H9 (cell line): ENCODE results near the gene PCDH9. TPM values are rescaled to one million over a fixed set of nuclear protein-coding genes. Genes with fewer than 3 reads are reported as not detected.

Experiments used
- DNase-seq: peaks from one replicate; pipeline ENCODE4 v3.0.0-alpha.2; 2017
- H2AFZ ChIP-seq: one replicate; pipeline ENCODE4 v1.6.1; 2013; ENCODE audit warnings: mild to moderate bottlenecking, low read length, control low read depth, moderate library complexity
- H2AK5ac ChIP-seq: 2 replicates; pipeline ENCODE4 v1.6.1; 2013; ENCODE audit warnings: low read length, control low read depth, mixed read lengths; ENCODE audit not compliant: insufficient read length
- H2BK120ac ChIP-seq: one replicate; pipeline ENCODE4 v1.6.1; 2013; ENCODE audit warnings: low read depth, mild to moderate bottlenecking, low read length, control low read depth, inconsistent platforms; ENCODE audit not compliant: poor library complexity, severe bottlenecking
- H2BK12ac ChIP-seq: 2 replicates; pipeline ENCODE4 v1.6.1; 2013; ENCODE audit warnings: low read length, control low read depth, mixed read lengths, low read depth; ENCODE audit not compliant: insufficient read length
- H2BK15ac ChIP-seq: 2 replicates; pipeline ENCODE4 v1.6.1; 2013; ENCODE audit warnings: low read depth, low read length, control low read depth
- H2BK20ac ChIP-seq: one replicate; pipeline ENCODE4 v1.6.1; 2013; ENCODE audit warnings: low read depth, mild to moderate bottlenecking, low read length, control low read depth, inconsistent platforms; ENCODE audit not compliant: poor library complexity, severe bottlenecking
- H2BK5ac ChIP-seq: 2 replicates; pipeline ENCODE4 v1.6.1; 2013; ENCODE audit warnings: low read length, control low read depth, mixed read lengths; ENCODE audit not compliant: insufficient read length
- H3K14ac ChIP-seq: 2 replicates; pipeline ENCODE4 v1.6.1; 2013; ENCODE audit warnings: low read length, control low read depth; ENCODE audit not compliant: insufficient read depth
- H3K18ac ChIP-seq: 2 replicates; pipeline ENCODE4 v1.6.1; 2013; ENCODE audit warnings: low read depth, mild to moderate bottlenecking, mixed read lengths, low read length, control low read depth; ENCODE audit not compliant: insufficient read length
- H3K23ac ChIP-seq: 2 replicates; pipeline ENCODE4 v1.6.1; 2013; ENCODE audit warnings: low read length, control low read depth, mixed read lengths, low read depth; ENCODE audit not compliant: insufficient read length
- H3K23me2 ChIP-seq: 2 replicates; pipeline ENCODE4 v1.6.1; 2013; ENCODE audit warnings: low read depth, mild to moderate bottlenecking, mixed read lengths, low read length, control low read depth; ENCODE audit not compliant: insufficient read length, poor library complexity, severe bottlenecking
- H3K27ac ChIP-seq: 2 replicates; pipeline ENCODE4 v1.5.1; 2013; ENCODE audit warnings: low read length, control low read depth, mixed read lengths, low read depth; ENCODE audit not compliant: insufficient read length
- H3K27me3 ChIP-seq: 2 replicates; pipeline ENCODE4 v1.6.1; 2013; ENCODE audit warnings: low read length, control low read depth, inconsistent platforms; ENCODE audit not compliant: insufficient read depth
- H3K4ac ChIP-seq: 2 replicates; pipeline ENCODE4 v1.6.1; 2013; ENCODE audit warnings: low read depth, mild to moderate bottlenecking, control low read depth, inconsistent platforms, low read length, moderate library complexity
- H3K4me1 ChIP-seq: 2 replicates; pipeline ENCODE4 v1.6.1; 2013; ENCODE audit warnings: low read length, control low read depth, inconsistent platforms; ENCODE audit not compliant: insufficient read depth
- H3K4me2 ChIP-seq: 2 replicates; pipeline ENCODE4 v1.6.1; 2013; ENCODE audit warnings: low read length, control low read depth, mixed read lengths; ENCODE audit not compliant: insufficient read length, insufficient read depth
- H3K56ac ChIP-seq: 2 replicates; pipeline ENCODE4 v1.6.1; 2013; ENCODE audit warnings: low read depth, mild to moderate bottlenecking, mixed read lengths, low read length, control low read depth; ENCODE audit not compliant: insufficient read length
- H3K79me1 ChIP-seq: 2 replicates; pipeline ENCODE4 v1.6.1; 2013; ENCODE audit warnings: low read depth, mild to moderate bottlenecking, moderate library complexity, low read length, control low read depth, inconsistent platforms; ENCODE audit not compliant: insufficient read depth, poor library complexity, severe bottlenecking
- H3K79me2 ChIP-seq: 2 replicates; pipeline ENCODE4 v1.6.1; 2013; ENCODE audit warnings: low read length, control low read depth, inconsistent platforms; ENCODE audit not compliant: insufficient read depth
- H3K9ac ChIP-seq: 2 replicates; pipeline ENCODE4 v1.6.1; 2013; ENCODE audit warnings: low read length, control low read depth, mixed read lengths; ENCODE audit not compliant: insufficient read length; ENCODE audit errors: extremely low read depth
- H3K9me3 ChIP-seq: one replicate; pipeline ENCODE4 v1.6.1; 2013; ENCODE audit warnings: low read depth, low read length, inconsistent platforms; ENCODE audit not compliant: control insufficient read depth
- H3T11ph ChIP-seq: one replicate; pipeline ENCODE4 v1.6.1; 2013; ENCODE audit warnings: mild to moderate bottlenecking, low read length, control low read depth, inconsistent platforms
- H4K20me1 ChIP-seq: one replicate; pipeline ENCODE4 v1.6.1; 2013; ENCODE audit not compliant: control insufficient read depth, insufficient read length, insufficient read depth
- H4K5ac ChIP-seq: 2 replicates; pipeline ENCODE4 v1.6.1; 2013; ENCODE audit warnings: low read depth, mild to moderate bottlenecking, mixed read lengths, low read length, control low read depth; ENCODE audit not compliant: insufficient read length
- H4K8ac ChIP-seq: replicated peaks from 2 replicates; pipeline ENCODE4 v1.6.1; 2013; ENCODE audit warnings: low read length, control low read depth, mixed read lengths, low read depth; ENCODE audit not compliant: insufficient read length
- H4K91ac ChIP-seq: 2 replicates; pipeline ENCODE4 v1.6.1; 2013; ENCODE audit warnings: low read depth, mild to moderate bottlenecking, moderate library complexity, mixed read lengths, low read length, control low read depth; ENCODE audit not compliant: insufficient read length
- H3K27ac Mint-ChIP-seq, 3 experiments: 2 replicates in 2 of 3; 3 replicates in 1 of 3; pipeline ENCODE4 v1.8.0; 2020 to 2021; ENCODE audit warnings: mixed read lengths in 3 of 3, mild to moderate bottlenecking in 1 of 3, moderate library complexity in 1 of 3
- H3K27me3 Mint-ChIP-seq: 2 replicates; pipeline ENCODE4 v1.8.0; 2021; ENCODE audit warnings: low read depth, mild to moderate bottlenecking, moderate library complexity, mixed read lengths
- H3K36me3 Mint-ChIP-seq, 3 experiments: 2 replicates in 2 of 3; 3 replicates in 1 of 3; pipeline ENCODE4 v1.8.0; 2020 to 2021; ENCODE audit warnings: low read depth in 3 of 3, mixed read lengths in 3 of 3; ENCODE audit not compliant: insufficient read depth in 1 of 3
- H3K4me1 Mint-ChIP-seq, 2 experiments: 2 replicates each; pipeline ENCODE4 v1.8.0; 2020; ENCODE audit warnings: mixed read lengths in 2 of 2
- H3K4me3 Mint-ChIP-seq, 2 experiments: 2 replicates in 1 of 2; 3 replicates in 1 of 2; pipeline ENCODE4 v1.8.0; 2020 to 2021; ENCODE audit warnings: mild to moderate bottlenecking in 2 of 2, mixed read lengths in 2 of 2, moderate library complexity in 1 of 2
- H3K9me3 Mint-ChIP-seq, 2 experiments: 2 replicates in 1 of 2; 3 replicates in 1 of 2; pipeline ENCODE4 v1.8.0; 2020; ENCODE audit warnings: mild to moderate bottlenecking in 2 of 2, mixed read lengths in 2 of 2, moderate library complexity in 1 of 2
- CTCF ChIP-seq: fragments of 200-600 bp; sonication (generic); conservative IDR thresholded peaks from 3 replicates; pipeline ENCODE4 v1.8.0; 2021; ENCODE audit warnings: antibody characterized with exemption, mild to moderate bottlenecking
- WGBS: extraction: QIAGEN DNeasy Blood & Tissue Kit; methylation state at CpG from one replicate; pipeline ENCODE4 v1.1.7; 2013; ENCODE audit warnings: missing lambda C conversion rate, low lambda C conversion rate, mixed read lengths; ENCODE audit not compliant: insufficient read length; ENCODE audit errors: extremely low coverage; 5-methylcytosine and 5-hydroxymethylcytosine counted together
- total RNA-seq: library from RNA; stranded (reverse); gene quantifications from 2 replicates; pipeline ENCODE4 v1.2.1, GENCODE V29; 2021

Gene PCDH9
- total RNA-seq, 1 experiment from 2014 or later = 0.11 TPM

- Mint-ChIP-seq H3K27ac (no peak overlapping the region), H3K27me3 (no peaks in the 10 kb centered on the region), H3K4me3 (no peak overlapping the region), H3K9me3 (no peaks in the 10 kb centered on the region), H3K36me3 (no peaks in the 10 kb centered on the region), H3K4me1 (no peaks in the 10 kb centered on the region)
- Histone ChIP-seq H3K79me2 (no peaks in the 10 kb centered on the region), H3K23ac (no peak overlapping the region), H3K14ac (no peak overlapping the region), H3K4ac (no peak overlapping the region), H3T11ph (no peak overlapping the region), H2BK15ac (no peak overlapping the region), H4K20me1 (no peaks in the 10 kb centered on the region), H2BK5ac (no peak overlapping the region), H2BK20ac (no peak overlapping the region), H3K23me2 (no peaks in the 10 kb centered on the region), H4K8ac (no peak overlapping the region), H2AK5ac (no peak overlapping the region), H3K9ac (no peak overlapping the region), H3K27ac (no peak overlapping the region), H4K5ac (no peak overlapping the region), H3K18ac (no peak overlapping the region), H3K79me1 (no peaks in the 10 kb centered on the region), H3K4me1 (no peaks in the 10 kb centered on the region), H2BK120ac (no peak overlapping the region), H3K4me2 (no peak overlapping the region), H3K27me3 (no peaks in the 10 kb centered on the region), H2BK12ac (no peak overlapping the region), H4K91ac (no peak overlapping the region), H3K9me3 (no peaks in the 10 kb centered on the region), H2AFZ (no peak overlapping the region), H3K56ac (no peak overlapping the region)
- no peak for TF ChIP-seq CTCF
- no peak for DNase-seq
- WGBS = no CpG with 5 or more reads among the region's 2 CpGs
Measured at GRCh38 chr13:66704110-66704509, 526.0 kb downstream of the PCDH9 start.
